GM23338 (cell line): ENCODE data around the gene SPRY2.
"Not testable (repeated sequence)": the region's sequence is repeated elsewhere in the genome, so short reads cannot be mapped to it uniquely, and the experiment has no call there.

ENCODE experiments used
- CREB1 ChIP-seq: fragments of 250-450 bp; sonication (Bioruptor Pico); IDR thresholded peaks from 2 replicates; pipeline ENCODE4 v1.5.0; 2020; ENCODE audit warnings: low read depth, mild to moderate bottlenecking, moderate library complexity
- EZH2 ChIP-seq: fragments of 200-600 bp; sonication (generic); IDR thresholded peaks from one replicate; pipeline ENCODE4 v1.8.0; 2017; ENCODE audit warnings: antibody characterized with exemption, mild to moderate bottlenecking, low read depth; ENCODE audit not compliant: unreplicated experiment
- EZH2phosphoT487 ChIP-seq: fragments of 200-600 bp; sonication (generic); IDR thresholded peaks from one replicate; pipeline ENCODE4 v1.8.1; 2018; ENCODE audit warnings: antibody characterized with exemption; ENCODE audit not compliant: unreplicated experiment
- JUNB ChIP-seq: IDR thresholded peaks from one replicate; pipeline ENCODE4 v1.6.1; 2016; ENCODE audit warnings: antibody characterized with exemption; ENCODE audit not compliant: unreplicated experiment
- NANOG ChIP-seq: IDR thresholded peaks from 2 replicates; pipeline ENCODE4 v1.6.1; 2016; ENCODE audit warnings: antibody characterized with exemption, borderline replicate concordance
- POLR2AphosphoS5 ChIP-seq: IDR thresholded peaks from 2 replicates; pipeline ENCODE4 v1.6.1; 2016; ENCODE audit warnings: antibody characterized with exemption, low read depth
- ZNF114 ChIP-seq: fragments of 250-450 bp; sonication (Bioruptor Pico); IDR thresholded peaks from 2 replicates; pipeline ENCODE4 v1.5.0; 2020; ENCODE audit warnings: mild to moderate bottlenecking, moderate library complexity
- ZNF331 ChIP-seq: fragments of 250-450 bp; sonication (Bioruptor Pico); IDR thresholded peaks from 2 replicates; pipeline ENCODE4 v1.5.0; 2020; ENCODE audit warnings: low read depth, mild to moderate bottlenecking, moderate library complexity
- TF ChIP-seq, protein P1 (sequence below), 2 experiments: fragments of 200-600 bp in 1 of 2; sonication (generic) in 1 of 2; conservative IDR thresholded peaks; 2 replicates each; pipeline versions ENCODE4 v1.5.1 to v1.6.1; 2016 to 2017; ENCODE audit warnings: antibody characterized with exemption in 2 of 2, low read depth in 2 of 2, mild to moderate bottlenecking in 2 of 2, moderate library complexity in 1 of 2
- TF ChIP-seq, protein P2 (sequence below): IDR thresholded peaks from one replicate; pipeline ENCODE4 v1.6.1; 2018; ENCODE audit warnings: antibody characterized with exemption; ENCODE audit not compliant: unreplicated experiment

DNA sequence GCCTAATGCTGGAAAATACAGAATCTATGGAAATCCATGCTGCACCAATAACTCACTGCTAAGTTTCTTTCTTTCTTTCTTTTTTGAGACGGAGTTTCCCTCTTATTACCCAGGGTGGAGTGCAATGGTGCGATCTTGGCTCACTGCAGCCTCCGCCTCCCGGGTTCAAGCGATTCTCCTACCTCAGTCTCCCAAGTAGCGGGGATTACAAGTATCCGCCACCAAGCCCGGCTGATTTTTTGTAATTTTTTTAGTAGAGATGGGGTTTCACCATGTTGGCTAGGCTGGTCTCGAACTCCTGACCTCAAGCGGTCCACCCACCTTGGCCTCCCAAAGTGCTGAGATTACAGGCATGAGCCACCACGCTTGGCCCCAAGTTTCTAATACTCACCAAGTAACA lies 3.1 kb upstream of the SPRY2 start:
- TF ChIP-seq, protein P1, sequence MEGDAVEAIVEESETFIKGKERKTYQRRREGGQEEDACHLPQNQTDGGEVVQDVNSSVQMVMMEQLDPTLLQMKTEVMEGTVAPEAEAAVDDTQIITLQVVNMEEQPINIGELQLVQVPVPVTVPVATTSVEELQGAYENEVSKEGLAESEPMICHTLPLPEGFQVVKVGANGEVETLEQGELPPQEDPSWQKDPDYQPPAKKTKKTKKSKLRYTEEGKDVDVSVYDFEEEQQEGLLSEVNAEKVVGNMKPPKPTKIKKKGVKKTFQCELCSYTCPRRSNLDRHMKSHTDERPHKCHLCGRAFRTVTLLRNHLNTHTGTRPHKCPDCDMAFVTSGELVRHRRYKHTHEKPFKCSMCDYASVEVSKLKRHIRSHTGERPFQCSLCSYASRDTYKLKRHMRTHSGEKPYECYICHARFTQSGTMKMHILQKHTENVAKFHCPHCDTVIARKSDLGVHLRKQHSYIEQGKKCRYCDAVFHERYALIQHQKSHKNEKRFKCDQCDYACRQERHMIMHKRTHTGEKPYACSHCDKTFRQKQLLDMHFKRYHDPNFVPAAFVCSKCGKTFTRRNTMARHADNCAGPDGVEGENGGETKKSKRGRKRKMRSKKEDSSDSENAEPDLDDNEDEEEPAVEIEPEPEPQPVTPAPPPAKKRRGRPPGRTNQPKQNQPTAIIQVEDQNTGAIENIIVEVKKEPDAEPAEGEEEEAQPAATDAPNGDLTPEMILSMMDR (conservative IDR thresholded peaks at IDR 0.05; ENCODE audit: low read depth in 2 of 2), result not testable (repeated sequence)
- not testable (repeated sequence) for TF ChIP-seq NANOG; POLR2AphosphoS5; EZH2phosphoT487; EZH2; ZNF331 (CRISPR knock-in tag); CREB1 (CRISPR knock-in tag); JUNB; ZNF114 (CRISPR knock-in tag)
- TF ChIP-seq, protein P2, sequence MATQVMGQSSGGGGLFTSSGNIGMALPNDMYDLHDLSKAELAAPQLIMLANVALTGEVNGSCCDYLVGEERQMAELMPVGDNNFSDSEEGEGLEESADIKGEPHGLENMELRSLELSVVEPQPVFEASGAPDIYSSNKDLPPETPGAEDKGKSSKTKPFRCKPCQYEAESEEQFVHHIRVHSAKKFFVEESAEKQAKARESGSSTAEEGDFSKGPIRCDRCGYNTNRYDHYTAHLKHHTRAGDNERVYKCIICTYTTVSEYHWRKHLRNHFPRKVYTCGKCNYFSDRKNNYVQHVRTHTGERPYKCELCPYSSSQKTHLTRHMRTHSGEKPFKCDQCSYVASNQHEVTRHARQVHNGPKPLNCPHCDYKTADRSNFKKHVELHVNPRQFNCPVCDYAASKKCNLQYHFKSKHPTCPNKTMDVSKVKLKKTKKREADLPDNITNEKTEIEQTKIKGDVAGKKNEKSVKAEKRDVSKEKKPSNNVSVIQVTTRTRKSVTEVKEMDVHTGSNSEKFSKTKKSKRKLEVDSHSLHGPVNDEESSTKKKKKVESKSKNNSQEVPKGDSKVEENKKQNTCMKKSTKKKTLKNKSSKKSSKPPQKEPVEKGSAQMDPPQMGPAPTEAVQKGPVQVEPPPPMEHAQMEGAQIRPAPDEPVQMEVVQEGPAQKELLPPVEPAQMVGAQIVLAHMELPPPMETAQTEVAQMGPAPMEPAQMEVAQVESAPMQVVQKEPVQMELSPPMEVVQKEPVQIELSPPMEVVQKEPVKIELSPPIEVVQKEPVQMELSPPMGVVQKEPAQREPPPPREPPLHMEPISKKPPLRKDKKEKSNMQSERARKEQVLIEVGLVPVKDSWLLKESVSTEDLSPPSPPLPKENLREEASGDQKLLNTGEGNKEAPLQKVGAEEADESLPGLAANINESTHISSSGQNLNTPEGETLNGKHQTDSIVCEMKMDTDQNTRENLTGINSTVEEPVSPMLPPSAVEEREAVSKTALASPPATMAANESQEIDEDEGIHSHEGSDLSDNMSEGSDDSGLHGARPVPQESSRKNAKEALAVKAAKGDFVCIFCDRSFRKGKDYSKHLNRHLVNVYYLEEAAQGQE, result not testable (repeated sequence)
